Loucy (cell line): ENCODE measurements around the gene PLXDC1.

Experiments used
- H2AFZ ChIP-seq: fragments of 200-600 bp; sonication (generic); 2 replicates; pipeline ENCODE4 v1.6.0; 2016; ENCODE audit warnings: antibody characterized with exemption, mild to moderate bottlenecking, low read length, moderate library complexity
- H3F3A ChIP-seq: fragments of 200-600 bp; 2 replicates; pipeline ENCODE4 v1.6.0; 2016; ENCODE audit warnings: antibody characterized with exemption, low read depth, mild to moderate bottlenecking
- H3K27me3 ChIP-seq: fragments of 200-600 bp; sonication (generic); 2 replicates; pipeline ENCODE4 v1.6.1; 2014; ENCODE audit warnings: low read length, mild to moderate bottlenecking; ENCODE audit not compliant: insufficient read depth, poor library complexity, severe bottlenecking
- H3K36me3 ChIP-seq: fragments of 200-600 bp; sonication (generic); 2 replicates; pipeline ENCODE4 v1.6.1; 2016; ENCODE audit warnings: low read length; ENCODE audit not compliant: insufficient read depth
- H3K4me1 ChIP-seq: fragments of 200-600 bp; sonication (generic); 2 replicates; pipeline ENCODE4 v1.5.1; 2014; ENCODE audit warnings: low read length, mild to moderate bottlenecking; ENCODE audit not compliant: insufficient read depth, poor library complexity, severe bottlenecking
- H3K4me2 ChIP-seq: fragments of 200-600 bp; sonication (generic); 2 replicates; pipeline ENCODE4 v1.6.0; 2014; ENCODE audit warnings: antibody characterized with exemption, low read length, low read depth, mild to moderate bottlenecking; ENCODE audit not compliant: poor library complexity, severe bottlenecking
- H3K4me3 ChIP-seq: fragments of 200-600 bp; sonication (generic); 2 replicates; pipeline ENCODE4 v1.5.1; 2014; ENCODE audit warnings: low read length, mild to moderate bottlenecking, mixed read lengths; ENCODE audit not compliant: poor library complexity, severe bottlenecking
- H3K79me2 ChIP-seq: fragments of 200-600 bp; sonication (generic); 2 replicates; pipeline ENCODE4 v1.6.1; 2014; ENCODE audit warnings: low read length; ENCODE audit not compliant: insufficient read depth
- H3K9ac ChIP-seq: fragments of 200-600 bp; sonication (generic); 2 replicates; pipeline ENCODE4 v1.6.0; 2014; ENCODE audit warnings: mild to moderate bottlenecking, low read depth, low read length, moderate library complexity; ENCODE audit not compliant: poor library complexity, severe bottlenecking
- H3K9me2 ChIP-seq: fragments of 200-600 bp; sonication (generic); replicated peaks from 2 replicates; pipeline ENCODE4 v1.6.1; 2016; ENCODE audit warnings: low read depth, low read length, mixed read lengths
- H3K9me3 ChIP-seq: fragments of 200-600 bp; sonication (generic); 2 replicates; pipeline ENCODE4 v1.6.1; 2014; ENCODE audit warnings: mild to moderate bottlenecking, antibody characterized with exemption, low read length, low read depth; ENCODE audit not compliant: insufficient read depth
- H4K20me1 ChIP-seq: fragments of 200-600 bp; sonication (generic); 2 replicates; pipeline ENCODE4 v1.6.0; 2014; ENCODE audit warnings: antibody characterized with exemption, low read length, mild to moderate bottlenecking; ENCODE audit not compliant: insufficient read depth, poor library complexity, severe bottlenecking
- EZH2phosphoT487 ChIP-seq: fragments of 200-600 bp; IDR thresholded peaks from 2 replicates; pipeline ENCODE4 v1.6.1; 2018; ENCODE audit warnings: antibody characterized with exemption, mild to moderate bottlenecking, moderate library complexity, borderline replicate concordance
- TF ChIP-seq, protein P1 (sequence below): fragments of 200-600 bp; sonication (generic); conservative IDR thresholded peaks from 2 replicates; pipeline ENCODE4 v1.5.1; 2014; ENCODE audit warnings: mild to moderate bottlenecking, antibody characterized with exemption, low read length

PLXDC1 gene

DNA sequence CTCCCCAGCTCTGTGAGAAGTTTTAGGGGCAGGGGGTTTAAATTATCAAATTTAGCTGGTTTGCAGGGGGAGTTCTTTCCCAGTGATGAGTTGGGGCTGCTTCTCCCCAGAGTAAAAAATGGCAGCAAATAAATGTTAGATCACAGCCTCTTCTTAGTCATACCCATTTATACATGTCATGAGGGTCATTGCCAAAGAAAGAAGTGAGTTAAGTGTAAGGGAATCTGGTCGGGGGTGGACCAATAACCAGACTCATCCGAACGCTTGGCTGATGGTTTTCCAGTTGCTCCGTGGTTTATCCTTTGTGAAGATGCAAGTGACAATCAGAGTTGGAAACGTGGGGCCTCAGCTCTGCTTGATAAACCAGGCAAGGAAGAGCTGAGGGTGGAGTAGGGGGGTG is 87.1 kb downstream of the PLXDC1 start:
- Histone ChIP-seq H3K4me2 (no peak overlapping the region), H3K9me3 (no peaks in the 10 kb centered on the region)

DNA sequence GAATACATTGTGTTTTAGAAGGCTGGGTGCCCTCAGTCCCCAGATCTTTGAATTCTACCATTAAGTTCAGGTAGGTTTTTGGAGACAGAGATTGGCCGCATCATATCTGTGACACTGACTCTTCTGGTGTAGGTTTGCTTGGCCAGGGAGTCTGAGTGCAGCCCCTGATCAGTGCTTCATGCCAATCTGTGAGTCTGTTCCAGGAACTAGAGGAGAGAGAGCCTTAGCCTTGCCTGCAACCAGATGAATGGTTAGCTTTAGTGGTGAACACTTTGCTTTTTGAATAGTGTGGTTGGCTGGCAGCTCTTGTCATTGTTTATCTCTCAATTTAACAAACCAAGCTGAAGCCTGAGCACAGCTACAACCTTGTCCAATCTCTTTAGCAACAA is 87.8 kb downstream of the PLXDC1 start:
- H3K4me1 ChIP-seq = peaks cover 15% of the 10 kb centered on the region
- H3K4me3 ChIP-seq = no peak overlapping the region
- H3K9ac ChIP-seq = no peak overlapping the region
- no peak overlapping the region for H2AFZ ChIP-seq
- H4K20me1 ChIP-seq = no peaks in the 10 kb centered on the region
- H3K9me3 ChIP-seq = no peaks in the 10 kb centered on the region
- H3F3A ChIP-seq = no peaks in the 10 kb centered on the region
- H3K9me2 ChIP-seq = no peaks in the 10 kb centered on the region
- no peak overlapping the region for H3K4me2 ChIP-seq
- no peaks in the 10 kb centered on the region for H3K36me3 ChIP-seq
- H3K79me2 ChIP-seq = no peaks in the 10 kb centered on the region
- H3K27me3 ChIP-seq = no peaks in the 10 kb centered on the region
- TF ChIP-seq EZH2phosphoT487 = no peak
- TF ChIP-seq, protein P1, sequence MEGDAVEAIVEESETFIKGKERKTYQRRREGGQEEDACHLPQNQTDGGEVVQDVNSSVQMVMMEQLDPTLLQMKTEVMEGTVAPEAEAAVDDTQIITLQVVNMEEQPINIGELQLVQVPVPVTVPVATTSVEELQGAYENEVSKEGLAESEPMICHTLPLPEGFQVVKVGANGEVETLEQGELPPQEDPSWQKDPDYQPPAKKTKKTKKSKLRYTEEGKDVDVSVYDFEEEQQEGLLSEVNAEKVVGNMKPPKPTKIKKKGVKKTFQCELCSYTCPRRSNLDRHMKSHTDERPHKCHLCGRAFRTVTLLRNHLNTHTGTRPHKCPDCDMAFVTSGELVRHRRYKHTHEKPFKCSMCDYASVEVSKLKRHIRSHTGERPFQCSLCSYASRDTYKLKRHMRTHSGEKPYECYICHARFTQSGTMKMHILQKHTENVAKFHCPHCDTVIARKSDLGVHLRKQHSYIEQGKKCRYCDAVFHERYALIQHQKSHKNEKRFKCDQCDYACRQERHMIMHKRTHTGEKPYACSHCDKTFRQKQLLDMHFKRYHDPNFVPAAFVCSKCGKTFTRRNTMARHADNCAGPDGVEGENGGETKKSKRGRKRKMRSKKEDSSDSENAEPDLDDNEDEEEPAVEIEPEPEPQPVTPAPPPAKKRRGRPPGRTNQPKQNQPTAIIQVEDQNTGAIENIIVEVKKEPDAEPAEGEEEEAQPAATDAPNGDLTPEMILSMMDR = no peak

More for the DNA sequence above, 87.1 kb downstream of the PLXDC1 start:
- Histone ChIP-seq H3K9me2 (no peaks in the 10 kb centered on the region), H2AFZ (no peak overlapping the region), H3K27me3 (no peaks in the 10 kb centered on the region), H3F3A (no peaks in the 10 kb centered on the region), H3K9ac (no peak overlapping the region), H3K36me3 (no peaks in the 10 kb centered on the region), H3K4me1 (peaks cover 15% of the 10 kb centered on the region), H3K79me2 (no peaks in the 10 kb centered on the region), H3K4me3 (no peak overlapping the region), H4K20me1 (no peaks in the 10 kb centered on the region)
- TF ChIP-seq, protein P1 = no peak
- TF ChIP-seq EZH2phosphoT487 = no peak

DNA sequence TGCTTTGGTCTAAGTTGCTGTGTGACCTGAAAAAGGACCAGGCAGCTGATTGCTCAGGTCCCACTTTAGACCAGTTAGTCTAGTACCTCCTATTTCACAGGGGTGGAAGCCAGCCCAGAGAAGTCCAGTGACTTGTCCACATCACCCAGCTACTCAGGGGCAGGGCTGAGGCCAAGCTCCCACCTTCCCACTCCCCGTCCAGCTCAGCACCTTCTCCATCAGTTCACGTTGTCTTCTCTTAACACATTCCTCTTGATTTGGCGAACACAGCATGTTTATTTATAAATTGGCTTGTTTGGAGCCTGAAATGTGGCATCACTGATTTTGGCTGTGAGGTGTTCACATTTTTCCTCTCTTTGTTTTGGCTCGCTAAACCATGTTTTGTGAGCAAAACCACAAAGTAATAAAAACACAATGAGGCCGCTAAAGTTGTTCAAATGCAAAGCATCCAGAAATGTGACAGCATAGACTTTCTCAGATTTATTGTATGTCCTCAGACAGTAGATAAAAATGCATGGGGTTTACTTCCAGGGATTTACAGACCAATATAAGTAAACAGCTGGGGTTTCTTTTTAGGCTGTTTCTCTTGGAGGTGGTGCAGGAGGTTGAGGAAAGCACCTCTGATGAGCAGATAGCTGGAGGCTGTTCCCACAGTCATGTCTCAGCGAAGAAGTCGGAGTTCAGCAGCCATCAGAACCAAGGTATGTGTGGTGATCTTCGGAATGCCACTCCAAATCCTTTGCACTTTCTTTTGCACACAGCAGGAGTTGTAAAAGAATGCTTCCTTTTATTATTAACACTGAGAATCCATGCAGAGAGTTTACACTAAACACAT is 88.4 kb downstream of the PLXDC1 start:
- H2AFZ ChIP-seq = 0 out of 2 replicates have a peak overlapping the region, but pooled peaks have one; percentile 21
- no peaks in the 10 kb centered on the region for H3K27me3 ChIP-seq
- no peaks in the 10 kb centered on the region for H3K36me3 ChIP-seq
- no peak overlapping the region for H3K4me3 ChIP-seq
- no peak overlapping the region for H3K9ac ChIP-seq
- H3K9me2 ChIP-seq = no peaks in the 10 kb centered on the region
- no peaks in the 10 kb centered on the region for H3F3A ChIP-seq
- no peak for TF ChIP-seq EZH2phosphoT487
- TF ChIP-seq, protein P1 = no peak
- H3K9me3 ChIP-seq = no peaks in the 10 kb centered on the region
- H3K79me2 ChIP-seq = 0 out of 2 replicates have a peak, but pooled peaks cover 3% of the 10 kb centered on the region
- peaks cover 15% of the 10 kb centered on the region for H3K4me1 ChIP-seq
- H4K20me1 ChIP-seq = no peaks in the 10 kb centered on the region
- no peak overlapping the region for H3K4me2 ChIP-seq
